SK-N-SH (cell line): ENCODE results near the gene FUT7. TPM values are rescaled to one million over a fixed set of nuclear protein-coding genes. Genes with fewer than 3 reads are reported as not detected.
A peak's percentile ranks its signal among the peaks of the same experiment; 100 is the strongest.

Experiments
- CTCF ChIA-PET: fragments of 300-600, 350-600 bp; formaldehyde crosslinking; extraction: SDS; loops from one replicate; lab custom pipeline; 2021; lab: Yijun Ruan, JAX
- POLR2A ChIA-PET: fragments of 350-600 bp; sonication (Branson Sonifier 250); formaldehyde crosslinking; extraction: SDS; loops from one replicate; lab custom pipeline; 2020; ENCODE audit warnings: antibody characterized with exemption, inconsistent platforms; lab: Yijun Ruan, JAX
- DNase-seq: peaks from one replicate; pipeline ENCODE4 v3.0.0; 2012
- H2AFZ ChIP-seq: fragments of 200-600 bp; sonication (generic); 2 replicates; pipeline ENCODE4 v1.8.1; 2016; ENCODE audit warnings: antibody characterized with exemption, mild to moderate bottlenecking, low read depth
- H3F3A ChIP-seq: fragments of 200-600 bp; sonication (generic); replicated peaks from 2 replicates; pipeline ENCODE3; 2016; ENCODE audit warnings: antibody characterized with exemption, mild to moderate bottlenecking; ENCODE audit not compliant: insufficient read depth
- H3K27ac ChIP-seq, 2 experiments: fragments of 200-500 bp in 1 of 2; fragments of 200-600 bp in 1 of 2; sonication (Bioruptor generic) in 1 of 2; sonication (generic), shearing (Covaris generic) in 1 of 2; 2 replicates each; pipeline versions ENCODE4 v1.5.1 to v1.6.1; 2014 to 2016; ENCODE audit warnings: low read depth in 2 of 2, inconsistent platforms in 1 of 2, low read length in 1 of 2, mild to moderate bottlenecking in 1 of 2, mixed read lengths in 1 of 2
- H3K27me3 ChIP-seq: fragments of 200-600 bp; sonication (generic), shearing (Covaris generic); 2 replicates; pipeline ENCODE4 v1.6.1; 2016; ENCODE audit warnings: mixed run types; ENCODE audit not compliant: insufficient read depth
- H3K36me3 ChIP-seq, 2 experiments: fragments of 200-500 bp in 1 of 2; fragments of 200-600 bp in 1 of 2; sonication (Bioruptor generic) in 1 of 2; sonication (generic) in 1 of 2; replicated peaks in 1 of 2; 2 replicates each; pipeline versions ENCODE3 to v1.5.1; 2014 to 2016; ENCODE audit warnings: low read length in 1 of 2, mild to moderate bottlenecking in 1 of 2; ENCODE audit not compliant: insufficient read depth in 2 of 2, control insufficient read depth in 1 of 2
- H3K4me1 ChIP-seq, 2 experiments: fragments of 200-500 bp in 1 of 2; fragments of 200-600 bp in 1 of 2; sonication (Bioruptor generic) in 1 of 2; sonication (generic), shearing (Covaris generic) in 1 of 2; 2 replicates each; pipeline versions ENCODE4 v1.5.1 to v1.6.1; 2014 to 2016; ENCODE audit warnings: low read depth in 1 of 2, low read length in 1 of 2, mixed run types in 1 of 2; ENCODE audit not compliant: insufficient read depth in 2 of 2, control insufficient read depth in 1 of 2
- H3K4me2 ChIP-seq: fragments of 200-600 bp; sonication (generic), shearing (Covaris generic); 2 replicates; pipeline ENCODE4 v1.6.1; 2017; ENCODE audit warnings: mixed run types
- H3K4me3 ChIP-seq, 2 experiments: fragments of 200-500 bp in 1 of 2; fragments of 200-600 bp in 1 of 2; sonication (Bioruptor generic) in 1 of 2; sonication (generic), shearing (Covaris generic) in 1 of 2; 2 replicates each; pipeline versions ENCODE4 v1.5.1 to v1.8.1; 2014 to 2016; ENCODE audit warnings: low read depth in 2 of 2, inconsistent platforms in 1 of 2, low read length in 1 of 2, mild to moderate bottlenecking in 1 of 2, mixed read lengths in 1 of 2, moderate library complexity in 1 of 2
- H3K79me2 ChIP-seq: fragments of 200-600 bp; sonication (generic); 2 replicates; pipeline ENCODE4 v1.8.1; 2017; ENCODE audit warnings: mild to moderate bottlenecking; ENCODE audit not compliant: insufficient read depth
- H3K9ac ChIP-seq: fragments of 200-600 bp; sonication (generic); 2 replicates; pipeline ENCODE4 v1.6.1; 2017; ENCODE audit warnings: mixed run types
- H3K9me2 ChIP-seq: fragments of 200-600 bp; sonication (generic); 2 replicates; pipeline ENCODE4 v1.6.1; 2017; ENCODE audit warnings: mixed run types
- H3K9me3 ChIP-seq: fragments of 200-600 bp; sonication (generic); 2 replicates; pipeline ENCODE4 v1.6.1; 2017; ENCODE audit warnings: mixed run types, mild to moderate bottlenecking, moderate library complexity
- H4K20me1 ChIP-seq: fragments of 200-600 bp; sonication (generic); 2 replicates; pipeline ENCODE4 v1.6.1; 2017; ENCODE audit warnings: mild to moderate bottlenecking, mixed run types; ENCODE audit not compliant: insufficient read depth
- CHD2 ChIP-seq: fragments of 150-350 bp; IDR thresholded peaks from 2 replicates; pipeline ENCODE4 v1.6.1; 2018; ENCODE audit warnings: low read length; ENCODE audit not compliant: partially characterized antibody
- ELF1 ChIP-seq: IDR thresholded peaks from 2 replicates; pipeline ENCODE4 v1.4.0; 2012
- EP300 ChIP-seq, 2 experiments: IDR thresholded peaks; 2 replicates each; pipeline versions ENCODE4 v1.4.0 to v1.6.1; 2012; ENCODE audit warnings: borderline replicate concordance in 1 of 2, low read depth in 1 of 2, low read length in 1 of 2
- EZH2phosphoT487 ChIP-seq: fragments of 200-600 bp; sonication (generic); IDR thresholded peaks from 2 replicates; pipeline ENCODE4 v1.6.1; 2017; ENCODE audit warnings: low read depth, mixed run types, mild to moderate bottlenecking, antibody characterized with exemption, moderate library complexity, borderline replicate concordance
- FOXM1 ChIP-seq: IDR thresholded peaks from 2 replicates; pipeline ENCODE4 v1.4.0; 2012; ENCODE audit warnings: low read depth, mild to moderate bottlenecking
- GATA2 ChIP-seq: sonication (generic); formaldehyde crosslinking; IDR thresholded peaks from 2 replicates; pipeline ENCODE4 v1.5.0; 2020; ENCODE audit warnings: mild to moderate bottlenecking, missing genetic modification reagents
- JUND ChIP-seq: IDR thresholded peaks from 2 replicates; pipeline ENCODE4 v1.4.0; 2012
- MAX ChIP-seq: IDR thresholded peaks from 2 replicates; pipeline ENCODE4 v1.4.0; 2012; ENCODE audit warnings: low read depth
- NFIC ChIP-seq: IDR thresholded peaks from 2 replicates; pipeline ENCODE4 v1.4.0; 2012; ENCODE audit warnings: borderline replicate concordance
- POLR2AphosphoS5 ChIP-seq: IDR thresholded peaks from 2 replicates; pipeline ENCODE4 v1.6.1; 2012; ENCODE audit warnings: low read depth, low read length
- RCOR1 ChIP-seq: fragments of 150-350 bp; IDR thresholded peaks from 2 replicates; pipeline ENCODE4 v1.6.1; 2017; ENCODE audit warnings: antibody characterized with exemption, low read length
- RFX5 ChIP-seq: IDR thresholded peaks from 2 replicates; pipeline ENCODE4 v1.6.1; 2012; ENCODE audit warnings: mild to moderate bottlenecking, improper control_type of control experiment, low read length
- RXRA ChIP-seq: IDR thresholded peaks from 2 replicates; pipeline ENCODE4 v1.4.0; 2012; ENCODE audit warnings: low read depth, mild to moderate bottlenecking, borderline replicate concordance
- SIN3A ChIP-seq: IDR thresholded peaks from 2 replicates; pipeline ENCODE4 v1.6.1; 2012; ENCODE audit warnings: low read depth, mild to moderate bottlenecking, low read length, moderate library complexity, borderline replicate concordance
- SMC3 ChIP-seq: IDR thresholded peaks from 2 replicates; pipeline ENCODE4 v1.6.1; 2012; ENCODE audit warnings: low read depth, low read length, improper control_type of control experiment
- TAF1 ChIP-seq: IDR thresholded peaks from 2 replicates; pipeline ENCODE4 v1.6.1; 2012; ENCODE audit warnings: low read depth, mild to moderate bottlenecking, low read length, moderate library complexity, borderline replicate concordance
- TCF12 ChIP-seq: IDR thresholded peaks from 2 replicates; pipeline ENCODE4 v1.4.0; 2012
- TEAD4 ChIP-seq: IDR thresholded peaks from 2 replicates; pipeline ENCODE4 v1.4.0; 2012; ENCODE audit warnings: mild to moderate bottlenecking, borderline replicate concordance; ENCODE audit not compliant: insufficient read depth
- USF1 ChIP-seq: IDR thresholded peaks from 2 replicates; pipeline ENCODE4 v1.4.0; 2012; ENCODE audit warnings: low read depth, borderline replicate concordance
- YY1 ChIP-seq: IDR thresholded peaks from 2 replicates; pipeline ENCODE4 v1.4.0; 2012; ENCODE audit warnings: low read depth, mild to moderate bottlenecking
- WGBS: methylation state at CpG from one replicate; pipeline ENCODE4 v1.1.6; 2017; ENCODE audit warnings: low lambda C conversion rate; 5-methylcytosine and 5-hydroxymethylcytosine counted together
- polyA plus RNA-seq, 3 experiments: library from polyadenylated mRNA; depleted of rRNA; stranded (reverse); fragments of >200 nt; gene quantifications; 2 replicates each; pipeline ENCODE4 v1.2.3, GENCODE V29; 2012
- TF ChIP-seq, protein P1 (sequence below): fragments of 150-350 bp; IDR thresholded peaks from 2 replicates; pipeline ENCODE4 v1.6.1; 2016; ENCODE audit warnings: mild to moderate bottlenecking, low read depth, low read length

Gene FUT7
- polyA plus RNA-seq, 1 of the 3 experiments (the other 2 are of a cell fraction): not detected

DNA sequence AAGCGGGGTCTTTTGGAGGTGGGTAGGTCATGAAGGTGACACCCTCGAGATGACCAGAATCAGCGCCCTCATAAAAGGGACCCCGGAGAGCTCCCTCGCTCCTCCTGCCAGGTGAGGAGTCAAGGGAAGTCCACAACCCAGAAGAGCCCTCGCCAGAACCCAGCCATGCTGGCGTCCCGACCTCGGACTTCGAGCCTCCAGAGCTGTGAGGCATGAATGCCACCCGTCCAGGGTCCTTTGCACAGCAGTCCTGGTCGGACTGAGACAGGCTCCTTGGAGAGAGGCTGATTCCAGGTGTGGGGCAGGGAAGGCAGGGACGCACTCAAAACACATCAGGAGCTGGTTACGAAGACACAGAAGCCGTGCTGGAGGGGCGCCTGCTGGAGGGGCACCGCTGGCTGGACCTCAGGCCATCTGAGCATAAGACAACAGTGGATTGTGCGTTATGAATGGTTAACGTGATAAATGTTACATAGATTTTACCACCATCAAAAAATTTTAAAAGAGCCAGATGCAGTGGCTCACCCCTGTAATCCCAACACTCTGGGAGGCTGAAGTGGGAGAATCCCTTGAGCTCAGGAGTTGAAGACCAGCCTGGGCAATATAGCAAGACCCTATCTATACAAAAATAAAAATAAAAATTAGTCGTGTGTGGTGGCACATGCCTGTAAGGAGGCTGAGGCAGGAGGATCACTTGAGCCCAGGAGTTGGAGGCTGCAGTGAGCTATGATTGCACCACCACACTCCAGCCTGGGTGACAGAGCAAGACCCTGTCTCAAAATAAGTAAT lies 29.8 kb downstream of the FUT7 start (continued):
- TF ChIP-seq MAX: no peak
- TF ChIP-seq POLR2AphosphoS5: no peak
- no peak for TF ChIP-seq SMC3
- TF ChIP-seq, all 33 proteins: peak for 0

DNA sequence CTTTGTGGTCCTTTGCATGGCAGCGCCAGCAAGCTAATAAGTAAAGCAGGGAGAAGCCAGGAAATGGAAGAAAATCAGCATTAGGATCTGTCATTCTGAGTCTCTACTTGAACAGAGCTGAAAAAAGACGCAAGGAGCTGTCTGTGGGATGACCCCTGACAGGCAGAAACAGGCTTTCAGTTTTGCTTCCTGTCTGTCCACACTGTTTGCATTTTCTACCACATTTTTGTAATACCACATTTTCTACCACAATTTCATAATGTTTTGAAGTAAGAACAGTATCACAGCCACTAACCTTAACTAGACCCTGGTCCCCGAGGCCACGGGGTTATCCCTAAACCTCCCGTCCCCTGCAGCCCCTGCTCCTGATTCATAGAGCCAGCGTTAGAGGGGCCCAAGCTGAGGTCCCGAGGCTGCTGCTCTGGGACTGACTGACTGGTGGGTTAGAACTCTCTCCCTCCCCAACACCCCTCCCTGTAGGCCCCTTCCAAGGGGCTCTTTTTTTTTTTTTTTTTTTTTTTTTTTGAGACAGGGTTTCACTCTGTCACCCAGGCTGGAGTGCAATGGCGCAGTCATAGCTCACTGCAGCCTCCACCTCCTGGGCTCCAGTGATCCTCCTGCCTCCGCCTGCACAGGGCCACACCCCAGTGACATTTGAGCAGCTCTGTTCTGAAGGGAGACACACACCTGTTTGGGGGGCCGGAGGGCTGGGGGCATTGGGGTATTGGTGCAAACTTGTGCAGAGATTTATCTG lies 31.5 kb downstream of the FUT7 start:
- no peaks in the 10 kb centered on the region for H3K27me3 ChIP-seq
- DNase-seq: no peak
- TF ChIP-seq, protein P1, sequence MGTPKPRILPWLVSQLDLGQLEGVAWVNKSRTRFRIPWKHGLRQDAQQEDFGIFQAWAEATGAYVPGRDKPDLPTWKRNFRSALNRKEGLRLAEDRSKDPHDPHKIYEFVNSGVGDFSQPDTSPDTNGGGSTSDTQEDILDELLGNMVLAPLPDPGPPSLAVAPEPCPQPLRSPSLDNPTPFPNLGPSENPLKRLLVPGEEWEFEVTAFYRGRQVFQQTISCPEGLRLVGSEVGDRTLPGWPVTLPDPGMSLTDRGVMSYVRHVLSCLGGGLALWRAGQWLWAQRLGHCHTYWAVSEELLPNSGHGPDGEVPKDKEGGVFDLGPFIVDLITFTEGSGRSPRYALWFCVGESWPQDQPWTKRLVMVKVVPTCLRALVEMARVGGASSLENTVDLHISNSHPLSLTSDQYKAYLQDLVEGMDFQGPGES: no peak
- TF ChIP-seq EP300 (IDR thresholded peaks at IDR 0.05; ENCODE audit: borderline replicate concordance in 1 of 2, low read depth in 1 of 2, low read length in 1 of 2) (no peak), TAF1 (no peak), USF1 (no peak), EZH2phosphoT487 (no peak), TCF12 (no peak), FOXM1 (no peak), JUND (no peak), RXRA (no peak), NFIC (no peak), TEAD4 (no peak), SIN3A (no peak), ELF1 (no peak), YY1 (no peak), CHD2 (no peak), GATA2 (CRISPR knock-in tag) (no peak), POLR2AphosphoS5 (no peak), RCOR1 (no peak), RFX5 (no peak)
- H3K4me1 ChIP-seq: peaks cover 9 to 13% of the 10 kb centered on the region in 2 experiments; a peak in 3 of 4 replicates
- H3K9ac ChIP-seq: no peak overlapping the region
- no peaks in the 10 kb centered on the region for H3F3A ChIP-seq
- no peaks in the 10 kb centered on the region for H3K9me2 ChIP-seq
- H3K4me3 ChIP-seq: no peak overlapping the region
- no peak overlapping the region for H3K27ac ChIP-seq
- 86% methylated on average over 9 of the region's 10 CpGs for WGBS
- H3K79me2 ChIP-seq: no peaks in the 10 kb centered on the region
- ChIA-PET CTCF (interaction anchor here (0.6 to 2.7 kb wide), 5 partner anchors 26 to 68 kb away, joined by 3 to 11 read pairs (median 7); no protein-coding TSS in a partner anchor), POLR2A (no interaction called here)
- H3K4me2 ChIP-seq: no peak overlapping the region
- no peaks in the 10 kb centered on the region for H4K20me1 ChIP-seq
- no peaks in the 10 kb centered on the region for H3K9me3 ChIP-seq
- no peaks in the 10 kb centered on the region for H3K36me3 ChIP-seq
- 0 out of 2 replicates have a peak overlapping the region, but pooled peaks have one; percentile 51 for H2AFZ ChIP-seq
